Stimulated activated CD8-positive, alpha-beta memory T cell treated with anti-CD3 and anti-CD28 coated beads, Interleukin-15, amount 100 ng/mL, for 24 hours (primary cell): ENCODE data around the gene COTL1.
"Not testable (repeated sequence)": the region's sequence is repeated elsewhere in the genome, so short reads cannot be mapped to it uniquely, and the experiment has no call there.

Source experiments
- DNase-seq: peaks from one replicate; pipeline ENCODE4 v3.0.0-alpha.2; 2020; ENCODE audit warnings: low read depth

The COTL1 gene

DNA sequence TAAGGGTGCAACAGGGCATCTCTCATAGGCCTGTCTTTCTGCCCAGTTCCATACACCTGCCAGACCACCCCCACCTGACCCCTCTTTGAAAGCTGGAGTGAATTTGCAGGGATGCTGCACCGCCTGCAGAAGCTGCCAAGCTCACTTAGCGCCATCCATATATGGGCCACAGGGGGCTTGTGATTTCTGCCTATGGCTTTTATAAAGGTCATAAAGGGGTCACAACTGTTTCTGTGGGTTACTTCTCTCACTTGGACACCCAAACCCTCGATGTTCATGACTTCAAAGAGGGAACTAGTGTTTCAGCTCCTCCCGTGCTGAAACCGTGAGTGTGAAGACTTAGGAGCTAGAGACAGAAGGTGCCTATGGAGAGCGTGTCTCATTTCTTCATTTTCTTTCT, 89.6 kb downstream of the COTL1 start:
- DNase-seq, result no peak

DNA sequence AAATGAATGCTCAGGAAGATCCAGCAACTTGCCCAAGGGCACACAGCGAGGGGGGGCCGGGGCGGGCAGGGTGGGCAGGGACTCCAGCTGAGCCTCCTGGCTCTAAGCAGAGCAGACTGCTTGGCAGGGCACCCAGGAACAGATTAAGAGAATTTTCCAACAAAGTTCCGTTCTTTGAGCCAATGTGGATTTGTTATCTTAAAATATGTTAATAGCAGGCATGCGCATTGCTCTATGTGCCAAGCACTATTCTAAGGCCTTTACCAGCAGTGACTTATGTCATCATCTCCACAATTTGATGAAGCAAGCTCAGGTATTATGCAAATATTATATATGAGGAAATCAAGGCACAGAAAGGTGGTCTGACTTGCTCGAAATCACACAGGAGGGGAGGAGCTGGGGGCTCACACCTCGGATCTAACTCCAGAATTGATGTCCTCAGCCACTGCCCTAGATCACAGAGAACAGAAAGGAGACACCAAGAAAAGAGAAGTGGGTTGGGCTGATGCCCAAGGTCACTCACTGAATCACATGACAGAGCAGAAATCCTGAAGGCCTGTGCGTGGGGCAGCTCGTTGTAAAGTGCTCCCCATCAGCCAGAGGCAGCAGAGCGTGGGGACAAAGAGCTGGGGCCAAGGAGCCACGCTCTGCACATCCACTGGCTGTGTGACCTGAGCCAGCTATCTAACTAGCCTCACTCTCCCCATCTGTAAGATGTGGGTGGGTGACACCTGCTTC, 90.2 kb downstream of the COTL1 start:
- DNase-seq, result no peak

DNA sequence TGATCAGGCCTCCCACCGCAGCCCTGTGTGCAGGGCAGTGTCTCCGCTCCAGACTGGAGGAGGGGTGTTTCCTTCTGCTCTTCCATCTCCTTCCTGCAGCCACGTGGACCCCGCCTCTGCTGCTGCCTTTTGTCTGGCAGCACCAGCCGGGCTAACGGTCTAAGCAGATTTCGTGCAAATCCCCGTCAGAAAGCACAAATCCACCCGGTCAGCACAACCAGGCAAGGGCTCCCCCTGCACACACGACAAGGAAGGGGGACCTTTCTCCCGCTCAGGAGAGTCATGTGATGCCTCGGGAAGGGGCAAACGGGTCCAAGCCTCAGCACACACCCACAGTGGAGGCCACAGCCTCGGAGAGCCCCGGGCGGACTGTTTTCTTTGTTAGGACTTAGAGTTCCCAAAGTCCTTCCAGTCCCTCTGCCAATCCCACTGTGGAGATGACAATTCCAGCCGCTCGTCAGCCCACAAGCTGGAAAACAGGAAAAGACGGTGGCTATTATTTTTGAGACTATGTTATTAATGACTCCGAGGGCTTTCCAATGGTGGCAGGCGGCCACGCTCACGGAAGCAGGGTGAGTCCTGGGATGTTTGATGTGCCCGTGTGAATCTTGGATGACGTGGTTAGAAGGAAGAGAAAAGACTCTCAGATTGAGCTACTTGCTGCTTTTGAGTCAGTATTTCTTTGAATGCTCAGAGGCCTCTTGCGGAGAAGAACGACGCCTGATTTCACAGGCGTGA, 90.9 kb downstream of the COTL1 start:
- no peak for DNase-seq

DNA sequence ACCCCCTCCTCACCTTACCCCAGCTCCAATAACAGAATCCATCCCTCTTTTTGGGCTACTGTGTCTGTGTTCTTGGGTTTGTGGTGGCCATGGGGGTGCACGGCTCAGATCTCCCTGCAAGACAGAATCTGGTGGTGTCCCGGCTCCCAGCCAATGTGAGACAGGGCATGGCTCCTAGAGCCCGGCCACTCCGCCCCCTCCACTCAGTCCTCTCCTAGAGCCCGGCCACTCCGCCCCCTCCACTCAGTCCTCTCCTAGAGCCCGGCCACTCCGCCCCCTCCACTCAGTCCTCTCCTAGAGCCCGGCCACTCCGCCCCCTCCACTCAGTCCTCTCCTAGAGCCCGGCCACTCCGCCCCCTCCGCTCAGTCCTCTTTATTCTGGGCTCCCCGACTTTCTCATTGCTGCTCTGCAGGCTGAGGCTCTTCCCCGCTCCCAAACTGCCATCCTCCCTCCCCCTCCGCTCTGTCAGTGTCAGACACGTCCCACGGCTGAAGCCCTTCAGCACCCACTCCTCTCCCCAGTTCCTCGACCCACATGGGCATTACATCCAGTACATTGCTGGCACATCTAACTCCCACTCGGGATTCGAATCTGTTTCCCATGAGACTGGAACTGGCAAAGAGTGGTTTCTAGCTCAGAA, 92.8 kb downstream of the COTL1 start:
- DNase-seq, result not testable (repeated sequence)

DNA sequence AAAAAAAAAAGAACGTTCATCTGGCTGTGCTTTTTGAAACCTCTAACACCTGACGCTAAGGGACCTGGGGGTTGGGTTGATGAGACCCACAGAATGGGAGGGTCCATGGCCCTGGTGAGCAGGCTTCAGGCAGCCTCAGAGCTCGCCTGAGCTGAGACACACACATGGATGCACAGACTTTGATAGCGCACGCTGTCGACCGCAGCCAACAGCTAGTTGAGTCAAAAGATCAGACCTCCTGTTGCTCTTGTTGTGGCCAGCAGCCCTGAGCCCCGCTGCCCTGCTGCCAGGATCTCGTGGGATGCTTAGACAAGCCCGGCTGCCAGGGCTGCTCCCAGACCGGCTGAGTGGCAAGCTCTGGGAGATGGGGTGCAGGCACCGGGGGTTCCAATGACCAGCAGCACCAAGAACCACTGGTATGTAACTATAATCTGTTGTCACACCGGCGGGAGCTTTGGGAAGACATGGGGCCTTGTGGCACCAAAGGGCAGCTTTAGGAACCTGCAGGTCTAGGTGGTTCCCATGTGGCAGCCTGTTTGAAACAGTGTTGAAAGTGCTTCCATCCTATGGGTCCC, 93.4 kb downstream of the COTL1 start:
- no peak for DNase-seq

DNA sequence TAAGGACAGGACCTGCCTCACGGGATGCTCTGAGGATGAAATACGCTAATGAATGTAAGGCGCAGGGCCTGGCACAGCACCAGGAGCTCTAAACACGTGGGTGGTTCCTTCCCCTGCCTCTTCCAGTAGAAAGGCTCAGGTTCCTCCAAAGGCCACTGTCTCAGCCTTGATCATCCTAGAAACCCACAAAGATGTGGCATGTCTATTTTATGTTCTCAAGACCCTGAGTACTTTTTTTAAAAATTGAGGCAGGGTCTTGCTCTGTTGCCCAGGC, 96.4 kb downstream of the COTL1 start:
- no peak for DNase-seq

DNA sequence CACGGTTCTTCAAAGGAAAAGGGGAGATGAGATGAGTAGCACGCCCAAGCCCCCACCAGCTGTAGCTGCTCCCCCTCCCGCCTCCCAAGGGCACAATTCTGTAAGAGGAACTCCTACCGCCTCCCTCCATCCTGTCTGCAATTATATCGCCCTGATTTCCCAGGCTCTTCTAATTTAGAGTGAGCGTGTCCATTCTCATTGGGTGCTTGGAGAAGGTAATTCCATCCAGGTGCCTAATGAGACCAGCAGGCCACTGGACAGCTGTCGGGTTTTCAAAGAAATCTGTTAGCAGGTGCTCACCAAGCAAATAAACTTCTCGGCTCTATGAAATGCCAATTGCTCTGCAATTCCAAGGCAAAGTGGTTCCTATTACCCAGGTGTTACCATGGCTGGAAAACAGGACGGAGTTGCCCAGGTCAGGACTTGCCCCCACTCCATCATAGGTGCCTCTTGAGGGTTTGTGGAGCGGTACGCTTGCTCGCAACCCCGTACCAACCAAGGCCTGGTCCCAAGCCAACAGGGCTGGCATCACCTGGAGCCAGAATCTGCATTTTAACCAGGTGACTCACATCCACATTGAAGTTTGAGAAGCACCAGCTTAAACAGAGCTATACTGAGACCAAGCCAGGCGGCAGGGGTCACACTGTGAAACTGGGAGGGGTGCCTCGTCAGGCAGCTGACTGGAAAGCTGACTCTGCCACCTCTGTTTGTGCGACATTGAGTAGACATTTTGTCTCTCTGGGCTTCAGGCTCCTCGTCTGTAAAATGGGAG, 97.0 kb downstream of the COTL1 start:
- no peak for DNase-seq

DNA sequence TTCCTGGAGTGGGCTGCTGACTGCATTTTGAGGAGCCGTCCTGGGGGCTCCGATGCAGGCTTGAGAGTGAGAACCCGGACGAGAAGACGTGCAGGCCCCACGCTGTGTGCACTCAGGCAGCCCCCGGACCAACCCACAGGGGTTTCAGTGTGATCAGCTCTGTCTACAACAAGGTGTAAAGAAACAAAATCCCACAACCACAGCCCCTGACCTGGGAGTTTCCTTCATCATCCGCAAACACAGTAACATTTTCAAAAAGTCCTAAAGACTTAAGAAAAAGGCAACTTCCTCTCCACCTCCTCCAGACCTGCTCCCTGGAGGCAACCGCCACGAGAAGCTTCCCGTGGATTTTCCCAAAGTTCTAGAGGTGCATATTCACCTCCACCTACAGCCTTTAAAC, 98.0 kb downstream of the COTL1 start:
- DNase-seq, result no peak

DNA sequence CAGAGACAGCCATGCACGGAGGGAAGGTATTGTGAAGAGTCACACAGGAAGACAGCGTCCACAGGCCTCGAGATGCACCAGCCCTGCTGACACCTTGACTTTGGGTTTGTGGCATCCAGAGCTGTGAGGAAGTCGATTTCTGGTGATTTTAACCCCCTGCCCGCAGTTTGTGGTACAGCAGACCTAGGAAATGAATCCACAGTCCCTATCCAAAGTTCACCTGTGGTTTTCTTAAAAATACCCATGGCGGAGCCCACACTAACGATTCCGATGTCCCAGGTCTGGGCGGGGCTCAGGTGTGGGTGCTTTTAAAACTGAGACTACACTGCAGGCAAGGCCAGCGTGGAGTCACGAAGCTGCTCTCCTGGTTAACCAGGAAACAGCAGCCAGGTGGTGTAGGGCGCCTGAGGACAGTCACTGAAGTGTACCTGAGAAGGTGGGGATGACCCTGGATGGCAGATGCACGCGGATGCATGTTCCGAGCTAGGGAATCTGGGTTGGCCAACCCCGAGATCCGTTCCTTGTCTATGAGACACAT, 99.0 kb downstream of the COTL1 start:
- DNase-seq, result no peak

DNA sequence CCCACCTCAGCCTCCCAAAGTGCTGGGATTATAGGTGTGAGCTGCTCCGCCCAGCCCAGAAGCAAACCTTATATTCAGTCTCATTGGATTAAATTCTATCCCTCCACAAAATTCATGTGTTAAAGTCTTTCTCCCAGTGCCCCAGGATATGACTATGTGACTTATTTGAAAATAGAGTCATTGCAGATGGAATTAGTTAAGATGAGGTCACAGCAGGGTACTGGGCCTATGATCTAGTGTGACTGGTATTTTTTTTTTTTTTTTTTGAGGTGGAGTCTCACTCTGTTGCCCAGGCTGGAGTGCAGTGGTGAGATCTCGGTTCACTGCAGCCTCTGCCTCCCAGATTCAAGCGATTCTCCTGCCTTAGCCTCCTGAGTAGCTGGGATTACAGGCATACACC, 99.7 kb downstream of the COTL1 start:
- not testable (repeated sequence) for DNase-seq

DNA sequence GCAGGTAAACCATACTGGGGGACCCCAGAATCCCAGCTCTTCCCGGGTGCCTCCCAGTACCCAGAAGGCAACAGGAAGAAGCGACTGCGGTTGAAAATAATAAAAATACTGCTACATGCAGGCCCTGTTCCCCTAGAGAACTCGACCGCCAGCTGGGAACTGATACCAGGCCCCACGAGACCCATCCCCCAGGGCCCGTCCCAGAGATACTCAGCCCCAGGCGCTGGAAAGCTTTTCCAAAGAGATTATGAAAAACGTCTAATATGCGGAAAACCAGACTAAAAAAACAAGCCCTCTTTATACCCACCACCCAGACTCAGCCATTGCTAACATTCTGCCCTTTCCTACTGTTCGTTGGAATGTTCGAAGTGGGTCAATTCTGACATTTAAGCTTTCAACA, 100.5 kb downstream of the COTL1 start:
- DNase-seq, result no peak
